GM21528 (cell line): ENCODE data around the gene MYO1D.

Experiments used
- ATAC-seq: cut with Tn5 transposase; IDR thresholded peaks from one replicate; pipeline ENCODE4 v1.9.1; 2021; ENCODE audit warnings: mild to moderate bottlenecking, moderate library complexity; ENCODE audit not compliant: unreplicated experiment, low FRiP score

The MYO1D gene

GRCh38 chr17:32697728-32698625 is 178.9 kb downstream of the MYO1D start:
- ATAC-seq, result no peak

- no peak for ATAC-seq
These were observed 180.5 kb downstream of the MYO1D start for GRCh38 chr17:32696426-32696825.

- no peak for ATAC-seq
These were observed 181.1 kb downstream of the MYO1D start for GRCh38 chr17:32695864-32696263.

GRCh38 chr17:32693194-32693897 is 183.6 kb downstream of the MYO1D start:
- no peak for ATAC-seq

- ATAC-seq, result no peak
These were observed 184.7 kb downstream of the MYO1D start for GRCh38 chr17:32692179-32692578.

GRCh38 chr17:32689348-32689747 is 187.6 kb downstream of the MYO1D start:
- no peak for ATAC-seq

GRCh38 chr17:32688221-32688620 is 188.7 kb downstream of the MYO1D start:
- ATAC-seq, result no peak

- ATAC-seq, result no peak
These were observed 192.6 kb downstream of the MYO1D start for GRCh38 chr17:32684087-32684958.

- no peak for ATAC-seq
These were observed 203.0 kb downstream of the MYO1D start for GRCh38 chr17:32673964-32674363.

- no peak for ATAC-seq
These were observed 204.2 kb downstream of the MYO1D start for GRCh38 chr17:32672711-32673110.

- no peak for ATAC-seq
These were observed 205.0 kb downstream of the MYO1D start for GRCh38 chr17:32671896-32672295.

- ATAC-seq, result no peak
These were observed 211.9 kb downstream of the MYO1D start for GRCh38 chr17:32664936-32665583.

GRCh38 chr17:32660496-32660985 is 216.4 kb downstream of the MYO1D start:
- no peak for ATAC-seq

GRCh38 chr17:32659419-32659842 is 217.5 kb downstream of the MYO1D start:
- no peak for ATAC-seq

GRCh38 chr17:32658470-32659418 is 218.2 kb downstream of the MYO1D start:
- ATAC-seq, result no peak

- no peak for ATAC-seq
These were observed 220.0 kb downstream of the MYO1D start for GRCh38 chr17:32656886-32657285.

- no peak for ATAC-seq
These were observed 222.6 kb downstream of the MYO1D start for GRCh38 chr17:32654324-32654723.

- ATAC-seq, result no peak
These were observed 225.8 kb downstream of the MYO1D start for GRCh38 chr17:32651084-32651483.

- no peak for ATAC-seq
These were observed 228.5 kb downstream of the MYO1D start for GRCh38 chr17:32648450-32648849.
